ENCODE measurements around the gene DLG4.

Gene DLG4

DNA sequence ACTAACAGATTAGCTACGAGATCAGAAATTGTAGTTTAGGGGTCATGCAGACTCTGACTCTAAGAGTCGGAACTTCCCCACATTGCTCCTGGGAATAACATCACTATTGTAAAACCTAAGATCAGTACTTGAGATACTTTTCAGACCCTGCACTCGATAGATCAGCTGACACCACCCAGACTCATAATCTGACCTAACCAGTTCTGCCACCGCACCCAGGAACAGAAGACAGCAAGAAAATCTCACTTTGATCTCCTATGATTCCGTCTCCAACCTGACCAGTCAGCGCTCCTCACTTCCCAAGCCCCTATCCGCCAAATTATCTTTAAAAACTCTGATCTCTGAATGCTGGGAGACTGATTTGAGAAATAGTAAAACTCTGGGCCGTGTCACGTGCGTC lies 77.8 kb downstream of the DLG4 start:
- DNase-seq, result no peak

DNA sequence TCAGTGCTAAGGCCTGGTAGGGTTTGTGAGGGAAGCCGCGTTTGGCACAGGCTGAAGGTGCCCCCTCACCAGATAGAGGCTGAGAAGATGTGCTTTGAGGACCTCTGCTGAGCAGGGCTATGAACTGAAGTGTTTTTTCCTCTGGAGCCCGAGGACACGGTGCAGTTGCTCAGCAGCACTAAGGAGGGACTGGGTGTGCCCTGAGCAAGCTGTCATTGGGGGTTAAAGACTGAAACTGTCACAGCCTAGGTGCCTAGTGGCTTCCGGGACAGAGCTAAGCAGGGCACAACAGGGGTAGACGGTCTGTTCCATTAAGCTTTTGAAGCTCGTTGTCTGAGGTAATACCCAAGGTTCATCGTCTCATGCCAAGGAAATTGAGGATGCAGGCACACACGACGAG lies 80.2 kb downstream of the DLG4 start:
- no peak for DNase-seq

DNA sequence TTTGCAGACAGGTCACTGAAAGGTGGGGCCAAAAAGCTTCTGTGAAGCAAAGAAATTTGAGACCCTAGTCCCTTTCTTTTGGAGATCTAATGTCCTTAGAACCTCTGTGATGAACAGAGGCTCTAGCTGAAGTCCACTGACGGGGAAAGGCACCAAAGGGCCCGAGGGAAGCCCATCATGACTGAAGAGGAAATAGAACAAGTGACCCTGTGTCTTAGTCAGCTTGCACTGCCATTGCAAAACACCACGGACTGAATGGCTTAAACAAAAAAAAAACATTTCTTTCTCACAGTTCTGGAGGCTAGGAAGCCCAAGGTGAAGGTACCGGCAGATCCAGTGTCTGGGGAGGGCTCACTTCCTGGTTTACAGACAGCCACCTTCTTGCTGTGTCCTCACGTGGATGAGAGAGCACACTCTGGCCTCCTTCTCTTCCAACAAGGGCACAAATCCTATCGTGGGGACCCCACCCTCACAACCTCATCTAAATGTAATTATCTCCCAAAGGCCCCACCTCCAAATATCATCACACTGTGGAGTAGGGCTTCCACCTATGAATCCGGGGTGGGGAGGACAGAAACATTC lies 80.7 kb downstream of the DLG4 start:
- no peak for DNase-seq

DNA sequence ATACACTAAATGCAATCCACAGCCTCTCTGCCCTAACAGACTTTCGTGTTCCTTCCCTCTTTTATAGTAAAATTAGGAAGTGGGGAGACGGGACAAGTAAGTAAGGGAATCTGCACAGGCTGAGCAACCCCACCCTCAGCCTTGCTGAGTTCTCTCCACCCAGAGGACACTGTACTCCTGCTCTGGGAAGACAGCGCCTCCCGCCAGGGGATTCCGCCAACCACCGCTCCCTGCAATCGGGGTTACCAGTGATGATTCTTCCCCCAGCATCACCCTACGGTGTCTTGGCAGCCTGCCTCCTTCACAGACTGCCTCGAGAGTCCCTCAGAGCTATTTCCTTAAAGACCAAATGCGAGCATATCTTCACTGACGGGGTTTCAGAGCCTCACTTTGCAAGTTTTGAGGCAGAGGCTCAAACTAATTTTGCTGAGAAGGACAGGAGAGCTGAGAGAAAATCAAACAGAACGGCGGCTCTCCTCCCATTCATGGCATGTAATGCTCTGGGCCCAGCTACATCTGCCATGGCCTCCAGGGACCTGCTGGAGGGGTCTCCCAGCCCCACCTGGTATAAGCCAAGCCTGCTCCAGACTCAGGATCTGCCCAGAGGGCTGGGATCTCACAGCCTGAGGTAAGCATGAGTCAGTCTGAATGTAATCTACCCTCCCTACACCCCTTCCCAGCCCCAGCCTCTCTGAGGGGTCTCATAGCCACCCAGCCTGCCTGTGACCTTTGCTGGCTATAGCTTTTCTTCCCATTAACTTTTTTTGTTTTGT lies 82.3 kb downstream of the DLG4 start:
- no peak for DNase-seq

Measured in COR-L47 (cell line).